Lower leg skin (tissue), 3 donors: ENCODE data around the gene ADCY1.

Source experiments
- CTCF ChIP-seq, 3 donors: fragments of 450-650 bp; IDR thresholded peaks; one replicate each; pipeline ENCODE4 v1.5.1; 2016; ENCODE audit warnings: antibody characterized with exemption in 3 of 3, mild to moderate bottlenecking in 3 of 3, moderate library complexity in 2 of 3
- POLR2A ChIP-seq, 2 donors: fragments of 450-650 bp; IDR thresholded peaks; one replicate each; pipeline ENCODE4 v1.6.1; 2016 to 2017; ENCODE audit warnings: antibody characterized with exemption in 2 of 2, mild to moderate bottlenecking in 1 of 2, moderate library complexity in 1 of 2

- TF ChIP-seq CTCF (IDR thresholded peaks at IDR 0.05) (no peak), POLR2A (IDR thresholded peaks at IDR 0.05) (no peak)
Observed at GRCh38 chr7:45636733-45637132, 62.6 kb downstream of the ADCY1 start.
